Erythroblast (primary cell): Measurements from ENCODE around the gene NFS1.

Source experiments
- GATA1 ChIP-seq: IDR thresholded peaks from 2 replicates; pipeline ENCODE4 v1.6.1; 2011; ENCODE audit warnings: low read depth, mild to moderate bottlenecking, control low read depth, low read length, moderate library complexity
- POLR2A ChIP-seq: IDR thresholded peaks from 2 replicates; pipeline ENCODE4 v1.6.1; 2011; ENCODE audit warnings: mild to moderate bottlenecking, low read length

GRCh38 chr20:35695978-35696377, 3.2 kb downstream of the NFS1 start:
- TF ChIP-seq POLR2A (no peak), GATA1 (no peak)
